HG03139 (cell line): ENCODE measurements around the gene THPO.
"Not testable (repeated sequence)": the region's sequence is repeated elsewhere in the genome, so short reads cannot be mapped to it uniquely, and the experiment has no call there.

Source experiments
- ATAC-seq: cut with Tn5 transposase; IDR thresholded peaks from one replicate; pipeline ENCODE4 v1.9.1; 2021; ENCODE audit not compliant: unreplicated experiment

THPO gene

DNA sequence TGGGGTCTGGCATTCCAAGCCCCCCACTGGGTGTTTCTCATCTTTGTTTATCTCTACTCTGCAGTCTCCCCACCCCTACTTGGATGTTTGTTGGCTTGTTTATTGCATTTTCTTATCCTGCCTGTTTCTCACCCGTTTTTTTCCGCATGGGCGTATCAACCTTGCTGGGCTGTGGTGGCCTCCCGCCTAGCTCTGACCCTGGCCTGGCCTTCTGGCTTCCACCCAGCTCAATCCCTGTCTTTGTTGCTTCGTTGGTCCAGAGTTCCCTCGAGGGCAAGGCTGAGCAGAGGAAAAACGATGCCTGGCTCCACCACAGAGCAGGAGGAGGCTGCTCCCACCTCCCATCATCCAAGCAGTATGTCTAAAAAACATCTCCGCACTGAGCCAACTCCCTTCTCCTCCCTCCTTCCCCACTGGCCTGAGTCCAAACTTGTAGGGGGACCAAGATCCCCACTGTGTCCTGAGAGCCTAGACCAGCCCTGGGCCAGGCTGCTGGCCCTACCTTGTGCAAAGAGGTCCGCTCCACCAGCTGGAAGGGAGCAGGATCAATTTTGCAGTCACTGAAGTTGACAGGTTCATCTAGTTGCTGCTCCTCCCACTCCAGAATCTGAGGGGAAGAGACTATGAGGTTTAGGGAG, 26.4 kb downstream of the THPO start:
- no peak for ATAC-seq

DNA sequence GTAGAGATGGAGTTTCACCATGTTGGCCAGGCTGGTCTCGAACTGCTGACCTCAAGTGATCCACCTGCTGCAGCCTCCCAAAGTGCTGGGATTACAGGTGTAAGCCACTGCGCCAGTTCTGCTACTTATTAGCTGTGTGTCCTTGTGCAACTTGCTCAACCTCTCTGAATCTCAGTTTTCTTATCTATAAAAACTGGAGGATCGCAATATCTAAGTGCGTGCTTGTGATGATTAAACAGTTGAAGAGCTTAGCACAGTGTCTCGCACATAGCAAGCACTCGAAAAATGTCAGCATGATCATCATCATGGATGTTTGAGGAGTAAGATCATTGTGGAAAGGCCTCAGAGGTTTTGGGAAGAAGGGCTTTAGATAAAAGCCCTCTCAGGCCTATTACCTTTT, 27.4 kb downstream of the THPO start:
- no peak for ATAC-seq

DNA sequence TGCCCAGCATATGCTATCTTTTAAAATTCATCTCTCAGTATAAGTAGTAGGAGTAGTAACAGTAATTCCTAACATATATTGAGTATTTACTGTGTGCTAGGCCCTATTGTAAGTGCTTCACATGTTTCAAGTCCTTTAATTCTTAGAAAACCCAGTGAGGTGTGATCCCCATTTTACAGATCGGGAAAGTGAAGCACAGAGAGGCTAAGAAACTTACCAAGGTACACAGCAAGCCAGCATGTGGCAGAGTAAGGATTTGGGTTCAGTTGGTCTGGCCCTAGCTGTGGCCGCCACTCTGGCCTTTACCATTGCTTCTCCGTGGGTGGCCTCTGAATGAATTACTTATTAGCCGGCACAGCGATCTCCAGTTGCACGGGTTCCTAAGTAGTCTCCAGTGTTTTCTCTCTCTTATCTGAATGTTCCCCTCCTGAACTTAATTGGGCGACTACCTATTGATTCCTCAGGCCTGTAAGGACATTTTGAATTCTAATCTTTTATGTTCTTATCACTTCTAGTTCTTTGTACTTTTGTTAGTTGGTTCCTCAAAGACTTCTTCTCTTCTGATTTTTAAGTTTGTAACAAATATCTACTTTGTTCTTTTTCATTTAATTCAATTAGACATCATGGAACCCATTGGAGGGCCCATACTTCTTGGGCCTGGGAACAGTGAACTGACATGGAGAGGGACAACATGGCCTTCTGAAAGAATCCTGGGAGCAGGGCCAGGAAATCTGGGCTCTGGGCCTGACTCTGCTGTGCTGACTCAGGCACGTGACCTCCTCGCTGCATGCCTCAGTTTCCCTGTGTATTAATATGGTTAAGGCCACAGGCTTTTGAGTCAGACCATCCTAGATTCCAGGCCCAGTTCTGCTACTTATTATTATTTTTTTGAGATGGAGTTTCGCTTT, 28.2 kb downstream of the THPO start:
- ATAC-seq, result no peak

DNA sequence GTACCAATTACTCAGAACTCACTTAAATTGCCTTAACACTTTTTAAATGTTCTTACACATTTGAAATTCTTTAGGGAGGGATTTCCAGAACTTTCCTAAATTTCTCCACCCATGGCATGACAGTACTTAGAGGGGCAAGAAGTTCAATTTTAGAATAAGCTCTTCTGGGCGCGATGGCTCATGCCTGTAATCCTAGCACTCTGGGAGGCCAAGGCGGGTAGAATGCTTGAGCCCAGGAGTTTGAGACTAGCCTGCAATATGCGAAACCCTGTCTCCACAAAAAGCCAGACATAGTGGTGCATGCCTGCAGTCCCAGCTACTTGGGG, 30.0 kb downstream of the THPO start:
- no peak for ATAC-seq

DNA sequence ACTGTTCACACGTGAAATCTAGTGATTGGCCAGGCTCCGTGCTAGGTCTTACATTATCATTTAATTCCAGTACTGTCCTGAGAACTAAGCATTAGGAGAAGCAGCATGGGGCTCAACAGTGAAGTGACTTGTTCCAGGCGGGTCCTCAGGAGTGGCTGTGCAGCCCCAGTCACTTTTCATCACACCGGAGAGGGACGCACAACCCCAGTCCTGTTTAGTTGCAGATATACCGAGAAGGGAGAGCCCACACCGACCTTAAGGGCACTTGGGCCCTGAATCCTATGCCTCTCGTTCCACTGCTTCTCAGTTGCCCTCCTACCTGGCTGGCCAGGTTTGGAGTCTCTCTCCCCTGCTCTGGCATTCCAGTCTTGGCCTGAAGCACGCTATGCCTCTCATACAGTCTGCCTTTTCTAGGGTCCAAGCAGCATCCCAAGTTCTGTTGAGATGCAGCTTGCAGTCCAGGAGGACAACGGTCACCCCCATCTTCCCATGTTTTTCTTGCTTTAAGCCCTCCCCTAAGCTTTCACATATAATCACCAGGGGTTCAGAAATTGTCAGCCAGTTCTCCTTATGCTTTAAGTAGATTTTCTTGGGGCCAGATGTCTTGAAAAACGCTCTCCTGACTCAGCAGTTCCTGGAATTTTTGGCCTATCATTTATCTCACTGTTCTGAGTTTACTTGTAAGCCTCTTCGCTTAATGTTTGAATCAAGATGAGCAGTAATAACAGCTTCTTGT, 30.5 kb downstream of the THPO start:
- ATAC-seq, result no peak

DNA sequence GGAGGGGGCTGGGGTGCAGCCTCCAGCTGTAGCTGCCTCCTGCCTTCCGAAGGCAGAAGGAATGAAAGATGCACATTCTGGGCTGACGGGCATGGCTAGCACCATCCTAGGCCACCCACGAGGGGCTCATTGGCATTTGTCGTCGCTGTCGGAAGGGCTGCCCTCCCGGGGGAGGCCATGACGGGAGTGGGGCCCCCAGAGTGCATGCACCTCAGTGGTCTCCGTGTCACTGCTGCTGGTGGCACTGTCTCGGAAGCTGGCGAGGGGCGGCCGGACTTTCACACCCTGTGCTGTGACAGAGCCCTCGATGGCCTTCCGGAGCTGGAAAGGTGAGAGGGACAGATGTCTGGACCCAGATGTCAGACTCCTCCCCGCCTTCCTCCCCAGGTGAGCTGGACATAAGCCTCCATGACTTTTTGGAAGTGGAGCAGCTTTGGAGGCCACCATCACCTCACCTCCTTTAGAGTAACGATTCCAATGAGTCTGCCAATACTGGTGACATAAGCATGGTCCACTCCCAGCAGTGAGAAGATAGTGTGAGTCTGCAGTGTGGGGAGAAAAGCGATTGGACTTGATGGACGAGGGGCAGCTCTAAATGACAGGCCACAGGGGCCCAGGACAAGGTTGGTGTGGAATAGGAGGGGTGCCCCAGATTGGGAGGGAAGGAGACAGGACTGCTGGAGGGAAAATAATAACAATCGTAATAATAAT, 31.4 kb downstream of the THPO start:
- no peak for ATAC-seq

DNA sequence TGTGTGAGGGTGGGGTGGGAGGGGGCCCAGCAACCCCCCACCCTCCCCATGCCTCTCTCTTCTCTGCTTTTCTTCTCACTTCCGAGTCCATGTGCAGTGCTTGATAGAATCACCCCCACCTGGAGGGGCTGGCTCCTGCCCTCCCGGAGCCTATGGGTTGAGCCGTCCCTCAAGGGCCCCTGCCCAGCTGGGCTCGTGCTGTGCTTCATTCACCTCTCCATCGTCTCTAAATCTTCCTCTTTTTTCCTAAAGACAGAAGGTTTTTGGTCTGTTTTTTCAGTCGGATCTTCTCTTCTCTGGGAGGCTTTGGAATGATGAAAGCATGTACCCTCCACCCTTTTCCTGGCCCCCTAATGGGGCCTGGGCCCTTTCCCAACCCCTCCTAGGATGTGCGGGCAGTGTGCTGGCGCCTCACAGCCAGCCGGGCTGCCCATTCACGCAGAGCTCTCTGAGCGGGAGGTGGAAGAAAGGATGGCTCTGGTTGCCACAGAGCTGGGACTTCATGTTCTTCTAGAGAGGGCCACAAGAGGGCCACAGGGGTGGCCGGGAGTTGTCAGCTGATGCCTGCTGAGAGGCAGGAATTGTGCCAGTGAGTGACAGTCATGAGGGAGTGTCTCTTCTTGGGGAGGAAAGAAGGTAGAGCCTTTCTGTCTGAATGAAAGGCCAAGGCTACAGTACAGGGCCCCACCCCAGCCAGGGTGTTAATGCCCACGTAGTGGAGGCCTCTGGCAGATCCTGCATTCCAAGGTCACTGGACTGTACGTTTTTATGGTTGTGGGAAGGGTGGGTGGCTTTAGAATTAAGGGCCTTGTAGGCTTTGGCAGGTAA, 32.5 kb downstream of the THPO start:
- ATAC-seq, result no peak

DNA sequence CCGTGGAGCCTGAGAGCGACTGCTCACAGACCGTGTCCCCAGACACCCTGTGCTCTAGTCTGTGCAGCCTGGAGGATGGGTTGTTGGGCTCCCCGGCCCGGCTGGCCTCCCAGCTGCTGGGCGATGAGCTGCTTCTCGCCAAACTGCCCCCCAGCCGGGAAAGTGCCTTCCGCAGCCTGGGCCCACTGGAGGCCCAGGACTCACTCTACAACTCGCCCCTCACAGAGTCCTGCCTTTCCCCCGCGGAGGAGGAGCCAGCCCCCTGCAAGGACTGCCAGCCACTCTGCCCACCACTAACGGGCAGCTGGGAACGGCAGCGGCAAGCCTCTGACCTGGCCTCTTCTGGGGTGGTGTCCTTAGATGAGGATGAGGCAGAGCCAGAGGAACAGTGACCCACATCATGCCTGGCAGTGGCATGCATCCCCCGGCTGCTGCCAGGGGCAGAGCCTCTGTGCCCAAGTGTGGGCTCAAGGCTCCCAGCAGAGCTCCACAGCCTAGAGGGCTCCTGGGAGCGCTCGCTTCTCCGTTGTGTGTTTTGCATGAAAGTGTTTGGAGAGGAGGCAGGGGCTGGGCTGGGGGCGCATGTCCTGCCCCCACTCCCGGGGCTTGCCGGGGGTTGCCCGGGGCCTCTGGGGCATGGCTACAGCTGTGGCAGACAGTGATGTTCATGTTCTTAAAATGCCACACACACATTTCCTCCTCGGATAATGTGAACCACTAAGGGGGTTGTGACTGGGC, 33.3 kb downstream of the THPO start:
- ATAC-seq, result no peak

DNA sequence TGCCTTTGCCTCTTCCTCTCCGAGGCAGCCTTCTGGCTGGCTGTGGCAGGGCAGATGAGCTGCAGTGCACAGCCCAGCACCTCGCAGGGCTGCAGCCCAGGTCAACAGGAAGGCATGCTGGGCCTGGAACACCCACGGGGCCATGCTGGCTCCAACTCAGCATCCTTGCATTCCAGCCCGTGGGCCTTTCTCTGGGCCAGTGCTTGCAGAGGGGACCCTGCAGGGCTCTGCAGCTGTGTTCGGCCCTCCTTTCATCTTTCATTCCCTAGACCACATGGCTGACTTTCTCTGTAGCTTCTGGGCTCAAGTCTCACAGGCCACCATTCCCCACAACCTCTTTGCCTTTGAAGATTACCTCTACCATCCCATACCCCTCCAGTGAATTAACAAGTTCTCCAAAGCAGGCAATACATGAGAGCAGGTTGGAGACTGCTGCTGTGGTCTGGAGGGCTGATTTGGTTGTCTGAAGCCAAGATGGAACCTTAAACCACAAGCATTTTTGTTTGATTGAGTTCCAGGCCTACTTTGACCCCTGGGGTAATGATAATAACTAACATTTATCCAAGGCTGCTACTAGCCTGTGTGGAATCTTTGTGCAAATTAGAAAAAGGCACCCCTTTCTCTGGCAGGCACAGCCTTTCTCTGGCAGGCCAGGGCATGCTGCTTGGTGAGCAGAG, 34.7 kb downstream of the THPO start:
- no peak for ATAC-seq

DNA sequence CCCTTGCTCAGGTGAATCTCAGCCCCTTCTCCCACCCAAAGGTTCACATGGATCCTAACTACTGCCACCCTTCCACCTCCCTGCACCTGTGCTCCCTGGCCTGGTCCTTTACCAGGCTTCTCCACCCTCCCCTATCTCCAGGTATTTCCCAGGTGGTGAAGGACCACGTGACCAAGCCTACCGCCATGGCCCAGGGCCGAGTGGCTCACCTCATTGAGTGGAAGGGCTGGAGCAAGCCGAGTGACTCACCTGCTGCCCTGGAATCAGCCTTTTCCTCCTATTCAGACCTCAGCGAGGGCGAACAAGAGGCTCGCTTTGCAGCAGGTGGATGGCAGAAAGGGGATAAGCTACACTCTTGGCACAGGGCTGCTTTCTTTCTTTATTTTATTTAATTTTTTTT, 36.1 kb downstream of the THPO start:
- no peak for ATAC-seq

DNA sequence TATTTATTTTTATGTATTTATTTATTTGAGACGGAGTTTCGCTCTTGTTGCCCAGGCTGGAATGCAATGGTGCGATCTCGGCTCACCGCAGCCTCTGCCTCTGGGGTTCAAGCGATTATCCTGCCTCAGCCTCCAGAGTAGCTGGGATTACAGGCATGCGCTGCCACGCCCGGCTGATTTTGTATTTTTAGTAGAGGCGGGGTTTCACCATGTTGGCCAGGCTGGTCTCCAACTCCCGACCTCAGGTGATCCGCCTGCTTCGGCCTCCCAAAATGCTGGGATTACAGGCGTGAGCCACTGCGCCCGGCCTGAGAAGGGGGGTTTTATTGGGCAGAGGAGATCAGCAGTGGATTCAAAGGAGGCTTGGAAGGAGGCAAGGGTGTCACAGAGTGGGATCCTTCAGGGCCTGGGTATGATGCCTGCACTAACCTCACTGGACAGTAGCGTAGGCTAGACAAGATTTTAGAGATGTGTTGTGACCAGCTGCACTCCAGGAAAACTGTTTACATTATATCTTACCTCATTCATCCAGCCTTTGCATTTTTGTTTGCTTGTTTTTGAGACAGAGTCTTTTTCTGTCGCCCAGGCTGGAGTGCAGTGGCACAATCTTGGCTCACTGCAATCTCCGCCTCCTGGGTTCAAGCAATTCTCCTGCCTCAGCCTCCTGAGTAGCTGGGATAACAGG, 38.4 kb downstream of the THPO start:
- not testable (repeated sequence) for ATAC-seq

DNA sequence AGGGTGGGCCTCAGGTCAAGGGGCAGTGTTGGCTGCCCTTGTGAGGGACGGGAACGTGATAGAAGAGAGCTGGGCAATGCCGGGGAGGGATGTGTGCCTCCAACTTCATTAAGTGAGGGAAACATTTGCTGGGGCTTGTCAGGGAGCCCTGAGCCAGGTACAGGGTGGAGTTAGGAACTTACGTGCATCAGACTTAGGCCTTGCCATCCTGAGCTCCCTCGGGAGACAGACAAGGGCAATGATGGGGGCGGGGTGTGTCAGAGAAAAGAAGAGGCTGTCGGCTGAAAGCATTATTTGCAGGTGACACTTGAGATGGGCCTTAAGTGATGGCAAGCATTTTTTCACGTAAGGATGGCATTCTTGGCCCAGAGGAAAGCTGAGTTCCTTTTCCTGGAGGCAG, 39.0 kb downstream of the THPO start:
- ATAC-seq, result no peak

DNA sequence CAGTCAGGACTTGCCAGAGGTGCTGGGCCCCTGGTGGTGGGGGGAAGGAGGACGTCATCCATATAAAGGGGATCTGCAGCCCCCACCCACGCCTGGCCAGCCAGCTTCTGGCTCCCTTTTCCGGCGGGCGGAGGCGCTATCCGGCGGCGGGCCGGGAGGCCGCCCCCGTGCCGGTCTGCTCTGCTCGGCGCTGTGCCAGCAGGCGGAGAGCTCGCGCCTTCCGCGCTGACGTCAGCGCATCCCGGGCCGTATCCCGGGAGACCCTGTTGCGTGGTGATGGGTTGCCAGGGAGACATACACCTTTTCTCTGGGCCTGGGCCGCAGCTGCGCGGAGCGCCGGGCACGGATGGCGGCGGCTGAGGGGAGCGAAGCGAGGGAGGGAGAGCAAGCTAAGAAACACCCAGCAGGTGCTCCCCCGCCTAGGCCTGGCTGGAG, 39.5 kb downstream of the THPO start:
- no peak for ATAC-seq

DNA sequence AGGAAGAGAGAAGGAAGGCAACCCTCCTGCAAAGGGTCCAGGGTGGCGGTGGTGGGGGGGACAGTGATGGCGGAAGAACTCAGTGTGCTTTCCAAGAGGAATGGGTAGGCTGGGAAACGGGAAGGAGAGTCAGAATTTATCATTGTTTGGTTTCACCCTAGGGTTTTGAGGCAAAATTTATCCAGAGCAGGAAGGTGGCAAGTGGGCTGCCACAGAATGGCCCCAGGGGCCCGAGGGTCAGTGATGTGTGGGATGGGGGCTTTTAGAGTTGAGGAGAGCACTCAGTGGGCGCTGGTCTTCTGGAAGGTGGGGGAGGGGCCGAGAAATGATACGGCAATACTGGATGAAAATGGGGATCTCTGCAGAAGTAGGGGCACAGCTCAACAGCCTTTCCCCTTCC, 40.0 kb downstream of the THPO start:
- no peak for ATAC-seq

DNA sequence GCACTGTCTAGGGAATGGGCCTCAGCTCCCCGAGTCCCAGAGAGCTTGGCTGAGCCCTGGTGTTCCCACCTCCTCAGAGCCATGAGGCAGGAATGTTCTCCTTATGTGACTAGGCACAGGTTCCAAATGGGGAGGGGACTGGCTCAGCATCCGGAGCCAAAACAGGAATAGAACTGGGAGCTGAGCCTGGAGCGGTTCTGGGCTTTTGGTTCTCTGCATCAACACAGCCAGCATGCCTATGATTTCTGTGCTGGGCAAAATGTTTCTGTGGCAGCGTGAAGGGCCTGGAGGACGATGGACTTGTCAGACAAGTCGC, 40.6 kb downstream of the THPO start, which contains the start of gene FAM131A:
FAM131A (plus strand) TSS at position 202 of the 316 bp plus-strand sequence; CDS start at position 233, 31 bp downstream.
- no peak for ATAC-seq

DNA sequence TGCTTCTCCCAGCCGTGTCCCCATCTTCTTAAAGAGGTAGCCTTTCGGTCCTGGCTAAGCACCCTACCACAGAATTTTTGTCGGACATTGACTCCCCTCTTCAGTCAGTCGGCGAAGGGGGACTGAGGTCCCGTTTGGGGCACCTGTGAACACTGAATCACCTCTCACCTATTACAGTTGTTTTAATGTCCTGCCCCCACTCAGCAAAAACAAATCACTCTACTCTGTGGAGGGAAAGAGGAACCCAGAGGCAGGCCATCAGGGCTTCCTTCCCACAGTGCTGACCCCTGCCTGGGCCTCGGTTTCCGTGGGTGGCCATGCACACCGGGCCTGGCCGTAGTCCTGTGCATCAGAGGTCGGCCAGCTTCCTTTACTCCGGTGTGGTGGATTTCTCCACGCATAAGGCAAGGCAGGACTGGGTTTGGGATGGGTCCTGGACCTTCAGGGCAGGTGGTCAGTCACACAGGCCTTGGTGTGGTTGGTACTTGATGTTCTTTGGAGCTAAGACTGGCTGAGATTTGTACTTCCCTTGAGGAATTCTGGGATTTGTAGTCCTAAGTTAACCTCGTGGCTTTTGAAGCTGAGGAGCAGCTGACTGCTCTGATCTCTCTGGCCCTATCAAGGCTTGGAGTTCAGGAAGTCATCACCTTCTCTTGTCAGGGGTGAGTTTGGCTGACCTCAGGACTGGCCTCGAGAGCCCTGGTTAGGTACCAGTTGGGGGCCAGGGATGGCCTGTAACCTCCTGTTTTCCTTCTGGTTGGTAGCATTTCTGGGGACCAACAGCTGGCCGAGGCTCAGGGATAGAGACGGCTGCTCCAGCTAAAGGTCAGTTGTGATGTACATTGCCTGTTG, 41.2 kb downstream of the THPO start:
- no peak for ATAC-seq

DNA sequence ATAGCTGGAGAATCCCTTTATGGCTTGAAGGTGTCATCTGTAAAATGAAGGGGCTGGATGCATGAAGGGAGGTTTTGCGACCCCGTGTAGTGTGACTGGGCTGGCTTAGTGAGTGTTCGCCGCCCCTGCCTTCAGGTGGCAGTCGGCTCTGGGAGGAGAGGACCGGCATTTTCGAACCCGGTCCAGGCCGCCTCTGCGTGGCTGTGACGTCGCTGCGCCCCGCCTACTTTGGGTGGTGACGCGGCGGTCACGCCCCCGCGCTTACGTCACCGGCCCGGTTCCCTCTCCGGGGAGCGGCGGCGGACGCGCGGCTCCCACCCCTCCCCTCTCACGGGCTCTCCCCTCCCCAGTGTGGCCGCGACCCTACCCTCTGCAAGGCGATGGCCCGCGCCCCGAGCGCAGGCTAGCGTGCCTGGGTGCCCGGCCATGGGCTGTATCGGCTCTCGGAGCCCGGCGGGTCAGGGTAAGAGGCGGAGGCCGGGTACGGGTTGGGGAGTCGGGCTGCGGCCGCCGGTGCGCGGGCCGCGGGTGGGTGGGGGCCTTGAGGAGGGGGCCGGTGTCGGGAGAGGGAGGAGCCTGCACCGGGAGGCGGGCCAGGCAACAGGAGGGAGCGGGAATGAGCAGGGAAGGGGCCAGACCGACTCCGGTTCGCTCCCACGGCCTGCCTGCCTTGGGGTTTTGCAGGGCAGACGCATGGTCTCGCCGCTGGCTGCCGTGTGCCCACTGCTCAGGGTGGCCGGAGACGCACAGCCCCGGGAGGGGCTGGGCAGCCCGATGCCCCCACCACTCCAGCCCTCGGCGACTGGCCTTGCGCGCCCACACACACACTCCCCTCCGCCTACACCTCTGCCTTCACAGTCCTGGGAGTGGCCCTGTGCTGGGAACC, 42.1 kb downstream of the THPO start:
- ATAC-seq, result peak; percentile 57
